GM19463 (cell line): Measurements from ENCODE around the gene OSBPL8.
A peak's percentile ranks its signal among the peaks of the same experiment; 100 is the strongest.

Experiments used
- ATAC-seq: cut with Tn5 transposase; IDR thresholded peaks from one replicate; pipeline ENCODE4 v1.9.1; 2021; ENCODE audit warnings: mild to moderate bottlenecking, moderate library complexity; ENCODE audit not compliant: unreplicated experiment

The OSBPL8 gene

DNA sequence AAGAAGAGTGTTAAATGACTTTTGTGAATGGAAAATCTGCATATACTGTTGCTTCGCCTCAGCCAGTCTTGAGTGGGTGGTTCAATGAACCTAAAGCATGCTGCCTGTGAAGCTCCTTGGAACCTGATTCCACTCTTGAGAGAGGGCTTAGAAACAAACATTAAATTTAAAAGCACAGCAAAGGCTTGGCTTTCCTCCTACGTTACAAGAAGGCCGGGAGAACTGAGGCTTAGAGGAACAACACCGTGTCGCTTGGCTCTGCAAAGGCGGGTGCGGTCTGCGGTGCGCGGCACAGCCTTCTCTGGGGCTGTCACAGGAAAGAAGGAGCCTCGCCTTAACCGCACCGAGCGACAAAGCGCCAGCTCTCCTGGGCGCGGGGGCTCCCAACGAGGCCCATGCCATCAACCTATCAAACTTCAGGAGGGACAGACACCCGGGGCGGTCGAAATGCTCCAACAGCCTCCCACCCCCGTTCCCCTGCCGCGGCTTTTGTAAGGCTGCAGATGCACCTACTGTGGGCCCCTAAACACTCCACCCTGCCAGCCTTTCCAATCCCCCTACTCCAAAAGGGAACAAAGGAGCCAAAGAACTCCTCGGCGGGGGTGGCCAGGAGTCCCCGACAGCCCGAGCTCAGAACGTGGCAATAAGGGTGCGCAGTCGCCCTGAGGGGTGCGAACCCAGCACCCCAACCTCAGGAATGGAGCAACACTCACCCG, 729 bp downstream of the OSBPL8 start:
- ATAC-seq: peak; percentile 41

DNA sequence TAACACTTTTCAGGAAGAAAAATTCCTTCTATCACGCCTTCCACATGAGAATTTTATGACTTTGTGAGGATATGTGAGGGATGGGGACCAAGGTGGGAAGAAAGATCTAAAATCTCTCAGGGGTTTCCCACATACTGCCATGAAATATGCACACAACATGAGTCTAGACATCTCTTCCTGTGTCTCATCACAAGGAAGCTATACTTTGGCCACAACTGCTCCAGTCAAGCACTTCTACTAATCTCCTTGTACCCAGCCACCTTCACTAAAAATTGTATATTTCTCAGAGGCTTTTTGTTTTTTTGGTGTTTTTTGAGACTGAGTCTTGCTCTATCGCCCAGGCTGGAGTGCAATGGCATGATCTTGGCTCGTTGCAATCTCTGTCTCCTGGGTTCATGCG, 3.2 kb downstream of the OSBPL8 start:
- no peak for ATAC-seq

DNA sequence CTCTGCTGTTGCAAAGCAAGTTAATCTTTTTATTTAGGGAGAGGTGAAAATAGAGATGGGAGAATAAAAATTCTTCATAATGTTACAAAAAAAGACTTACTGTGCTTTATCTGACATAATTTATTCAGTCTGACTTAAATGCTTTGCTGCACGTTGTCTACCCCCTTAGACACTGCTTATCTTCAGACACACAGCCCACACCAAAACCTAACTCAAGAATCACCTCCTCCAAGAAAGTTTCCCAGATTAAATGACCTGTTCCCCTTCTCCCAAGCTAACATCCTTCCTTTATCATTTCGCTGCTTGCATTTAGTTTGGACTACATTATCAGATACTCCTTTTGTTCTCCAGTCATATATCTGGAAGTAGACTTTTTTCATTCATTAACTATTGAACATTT, 3.8 kb downstream of the OSBPL8 start:
- no peak for ATAC-seq

DNA sequence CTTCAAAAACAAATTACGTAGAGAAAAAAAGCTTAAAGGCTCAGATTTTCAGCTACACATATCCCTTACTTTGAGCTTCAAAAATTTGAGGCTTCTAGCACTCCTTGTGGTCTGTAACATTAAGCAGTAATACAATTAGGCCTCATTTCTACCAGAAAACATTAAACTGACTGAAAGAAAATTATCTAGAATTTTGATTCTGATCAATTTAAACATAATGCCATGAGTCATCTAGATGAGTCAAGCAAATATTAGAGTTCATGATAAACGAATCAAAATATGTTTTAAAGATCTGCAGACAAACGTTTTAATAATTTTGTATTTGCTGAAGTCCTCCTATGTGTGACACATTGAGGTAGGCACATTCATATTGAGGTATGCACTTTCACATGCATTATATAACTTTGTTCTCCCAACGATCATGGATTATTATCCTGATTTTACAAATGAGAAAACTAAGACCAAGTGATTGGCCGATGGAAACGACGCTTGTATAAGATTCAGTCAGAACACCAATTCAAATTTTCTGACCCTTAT, 4.3 kb downstream of the OSBPL8 start:
- no peak for ATAC-seq

DNA sequence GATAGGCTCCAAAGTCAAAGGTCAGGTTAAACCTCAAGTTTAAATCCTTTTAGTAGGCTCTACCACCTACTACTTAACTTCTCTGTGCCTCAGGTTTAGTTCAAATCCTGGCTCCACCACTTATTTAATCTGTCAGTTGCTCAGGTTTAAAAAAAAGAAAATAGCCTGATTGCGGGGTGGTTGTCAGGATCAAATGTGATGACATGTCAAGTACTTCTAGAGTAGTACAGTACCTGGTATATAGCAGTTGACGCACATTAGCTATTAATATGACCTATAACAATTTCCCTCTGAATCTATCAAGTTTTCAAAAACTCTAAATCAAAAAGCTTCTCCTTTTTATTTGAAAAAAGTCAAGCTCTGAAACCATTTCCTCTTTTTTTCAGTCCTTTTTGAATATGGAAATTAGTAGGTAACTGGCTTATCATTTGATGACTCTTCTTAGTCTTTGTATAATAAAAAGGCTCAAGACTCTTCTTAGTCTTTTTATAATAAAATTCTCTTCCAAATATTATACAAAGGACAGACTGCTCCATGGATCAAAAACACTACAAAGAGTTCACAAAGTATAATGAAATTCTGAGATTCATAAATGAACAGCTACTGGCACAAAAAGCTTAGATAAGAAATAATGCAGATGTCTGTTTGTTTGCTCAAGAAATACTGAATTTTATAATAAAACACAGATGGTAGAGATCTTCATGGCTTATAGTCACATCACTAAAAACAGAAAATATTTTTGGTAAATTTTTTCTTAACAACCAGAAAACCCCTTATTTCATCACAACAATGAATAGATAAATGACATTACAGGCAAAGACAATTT, 5.0 kb downstream of the OSBPL8 start:
- no peak for ATAC-seq

DNA sequence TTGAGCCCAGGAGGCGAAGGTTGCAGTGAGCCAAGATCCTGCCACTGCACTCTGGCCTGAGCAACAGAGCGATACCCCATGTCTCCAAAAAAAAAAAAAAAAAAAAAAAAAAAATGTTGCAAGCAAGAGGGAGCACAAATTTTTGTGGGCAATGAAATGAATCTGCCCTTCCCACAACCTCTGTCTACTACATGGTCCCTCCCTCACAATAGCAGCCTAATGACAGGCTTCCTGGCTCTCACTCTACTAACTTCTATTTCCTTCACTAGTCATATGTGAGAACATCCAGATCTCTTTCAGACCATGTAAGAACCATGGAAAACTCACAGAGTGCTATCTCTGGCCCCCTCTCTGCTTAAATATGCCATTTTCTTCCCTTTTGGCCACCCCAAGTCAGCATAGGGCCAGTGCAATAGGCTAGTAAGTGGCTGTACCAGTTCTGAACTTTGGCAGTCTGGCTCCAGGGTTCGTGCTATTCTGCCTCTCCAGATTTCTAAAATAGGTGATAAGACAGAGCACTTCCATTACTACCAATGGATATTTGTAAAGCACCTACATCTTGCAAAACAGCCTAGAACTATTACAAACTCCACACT, 7.1 kb downstream of the OSBPL8 start:
- ATAC-seq: no peak

DNA sequence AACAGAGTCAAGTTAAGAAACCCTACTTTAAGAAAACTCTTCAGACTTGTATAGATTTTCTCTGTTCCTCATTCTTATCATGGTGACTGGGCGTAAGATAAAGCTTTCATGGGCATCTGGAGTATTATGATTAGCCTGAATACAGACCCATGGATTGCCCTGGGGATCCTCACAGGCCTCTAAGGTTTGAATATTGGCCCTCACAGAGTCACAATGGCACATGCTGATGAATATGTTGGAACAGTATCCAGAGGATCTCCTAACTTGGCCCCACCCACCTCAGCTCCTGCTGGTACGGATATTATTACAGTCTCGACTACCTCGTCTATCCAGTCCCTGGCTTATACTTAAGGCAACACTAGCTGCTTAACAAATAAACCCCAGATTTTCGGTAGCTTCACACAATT, 8.1 kb downstream of the OSBPL8 start:
- ATAC-seq: no peak

DNA sequence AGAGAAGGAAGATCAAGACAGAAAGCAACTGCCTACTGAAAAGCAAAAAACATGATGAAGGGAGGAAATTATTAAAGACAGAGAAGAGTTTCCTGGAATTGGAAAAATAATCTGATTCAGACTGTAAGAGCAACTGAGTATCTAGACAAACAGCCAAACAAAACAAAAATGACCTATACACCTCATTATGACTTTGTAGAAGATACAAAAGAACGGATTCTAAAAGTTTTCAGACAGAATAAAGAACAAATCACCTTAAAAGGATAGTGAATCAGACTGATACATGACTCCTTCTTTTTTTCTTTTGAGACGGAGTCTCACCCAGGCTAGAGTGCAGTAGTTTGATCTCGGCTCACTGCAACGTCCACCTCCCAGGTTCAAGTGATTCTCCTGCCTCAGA, 10.4 kb downstream of the OSBPL8 start:
- ATAC-seq: no peak

DNA sequence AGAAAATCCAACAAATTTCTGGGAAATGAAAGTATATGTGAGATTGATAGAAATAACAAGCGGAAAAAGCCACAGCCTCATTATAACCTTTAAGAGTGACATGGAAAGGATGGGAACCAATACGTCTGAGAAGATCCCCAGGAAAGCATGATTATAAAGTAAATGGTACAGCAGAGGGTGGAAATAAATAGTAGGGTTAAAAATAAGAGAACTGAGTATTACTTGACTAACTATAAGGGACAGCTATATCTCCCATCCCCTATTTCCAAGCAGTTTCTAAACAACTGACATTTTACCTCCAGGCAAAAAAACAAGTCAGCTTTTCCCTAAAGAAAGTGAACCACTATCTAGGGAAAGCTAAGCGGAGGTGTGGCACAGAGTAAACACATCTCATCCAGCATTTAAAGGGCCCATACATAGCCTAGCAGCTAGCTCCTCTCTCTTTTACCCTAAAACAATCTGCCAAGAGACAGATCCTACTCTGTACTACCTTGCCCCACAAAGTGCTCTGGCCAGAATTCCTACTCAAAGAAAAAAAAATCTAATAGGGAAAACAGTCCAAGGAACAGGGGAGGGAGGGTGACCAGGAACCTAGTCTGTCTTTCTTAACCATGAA, 11.2 kb downstream of the OSBPL8 start:
- no peak for ATAC-seq

DNA sequence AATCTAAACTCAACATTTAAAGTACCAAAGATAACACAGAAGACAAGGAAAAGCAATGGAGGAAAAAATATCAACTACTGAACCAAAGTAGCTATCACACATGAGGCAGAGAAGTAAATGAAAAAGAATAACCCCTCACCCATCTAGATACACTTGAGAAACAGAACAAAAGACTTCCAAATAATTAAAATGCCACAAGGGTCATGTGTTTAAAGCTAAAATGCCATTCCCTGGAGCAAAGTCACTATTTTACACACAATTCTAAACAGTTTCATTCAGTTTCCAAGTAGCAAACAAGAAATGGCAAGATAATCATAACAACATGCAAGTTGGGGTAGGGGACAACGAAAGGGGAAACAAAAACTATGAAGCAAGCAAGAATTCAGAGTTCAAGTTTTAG, 12.0 kb downstream of the OSBPL8 start:
- ATAC-seq: no peak

DNA sequence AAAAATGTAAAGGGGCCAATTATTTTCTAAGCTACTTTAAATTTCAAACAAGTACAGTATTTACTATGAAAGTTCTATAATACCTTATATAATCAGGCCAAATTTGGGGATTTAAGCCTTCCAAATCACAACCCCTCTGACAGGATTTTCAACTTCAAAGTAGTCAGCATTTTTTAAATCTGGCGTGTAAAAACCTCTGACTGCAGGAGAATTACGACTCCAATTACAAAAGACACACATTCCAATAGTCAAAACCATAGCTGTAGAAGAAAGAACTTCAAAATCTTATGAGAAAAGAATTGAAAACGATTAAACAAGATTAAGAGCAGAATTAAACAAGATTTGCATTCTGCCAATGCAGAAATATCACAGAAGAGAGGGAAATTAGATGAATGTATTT, 12.7 kb downstream of the OSBPL8 start:
- no peak for ATAC-seq

DNA sequence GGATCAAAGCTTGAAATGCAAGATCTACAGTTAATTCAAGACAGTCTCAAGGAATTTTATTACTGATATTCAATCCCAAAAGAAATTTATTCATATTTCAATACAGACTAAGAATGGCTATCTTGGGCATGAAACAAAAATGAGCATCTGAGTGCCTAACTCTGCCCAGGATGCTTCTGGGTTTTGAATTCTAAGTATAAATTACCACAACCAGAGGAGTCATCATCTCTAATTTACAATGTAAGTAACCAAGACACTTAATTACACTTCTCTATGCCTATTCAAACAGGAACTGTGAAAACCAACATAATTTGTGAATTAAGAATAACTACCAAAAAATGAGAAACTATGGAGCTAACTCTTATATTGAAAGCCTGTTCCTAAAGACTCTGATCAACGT, 14.1 kb downstream of the OSBPL8 start:
- no peak for ATAC-seq

DNA sequence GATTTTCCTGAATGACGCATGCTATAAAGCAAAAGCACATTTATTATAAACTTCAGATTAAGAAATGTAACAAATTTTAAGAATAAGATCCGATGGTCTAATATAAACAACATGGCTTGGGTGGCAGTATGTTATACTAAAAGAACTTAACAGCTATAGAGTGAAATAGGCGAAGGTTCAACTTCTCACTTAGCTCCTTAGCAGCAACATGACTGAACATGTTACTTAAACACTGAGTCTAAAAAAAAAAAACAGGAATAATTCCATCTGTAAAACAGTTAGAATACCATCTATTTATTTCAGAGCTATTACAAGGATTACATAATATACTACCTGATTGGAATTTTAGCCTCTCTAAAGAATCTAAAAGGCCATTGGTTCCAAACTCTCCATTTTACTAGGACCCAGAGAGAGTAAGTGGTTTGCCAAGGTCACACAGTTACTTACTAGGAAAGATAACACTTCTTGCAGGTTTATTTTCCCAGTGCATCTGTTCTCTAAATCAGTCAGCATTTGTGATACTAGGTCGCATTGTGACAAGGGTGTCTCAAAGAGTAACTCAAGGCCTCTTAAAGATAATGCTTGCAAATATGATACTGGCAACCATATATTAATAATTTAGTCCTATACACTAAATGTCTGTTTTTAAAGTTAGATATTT, 14.8 kb downstream of the OSBPL8 start:
- ATAC-seq: no peak

DNA sequence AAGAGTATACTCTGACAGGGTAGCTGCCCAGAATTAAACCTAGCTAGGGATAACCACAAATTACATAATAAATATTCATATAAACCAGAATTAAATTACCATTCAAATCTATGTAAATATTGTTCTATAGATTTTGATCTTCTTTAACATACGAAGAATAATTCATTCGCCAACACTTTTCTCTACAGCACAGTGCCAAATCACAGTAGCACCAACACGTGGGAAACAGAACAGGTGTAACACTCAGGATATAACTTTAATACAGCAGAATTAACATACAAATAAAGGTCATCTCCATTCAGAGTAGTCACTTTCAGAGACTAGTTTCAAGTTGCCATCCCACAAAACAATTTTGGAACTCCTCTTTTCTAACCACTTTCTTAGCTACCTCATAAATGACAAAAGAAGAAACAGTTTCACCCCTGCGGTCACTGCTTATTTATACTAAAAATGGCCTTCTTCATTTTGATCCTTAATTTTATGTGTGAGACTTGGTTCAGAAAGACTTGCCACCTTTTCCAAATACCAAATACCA, 15.7 kb downstream of the OSBPL8 start:
- ATAC-seq: no peak

DNA sequence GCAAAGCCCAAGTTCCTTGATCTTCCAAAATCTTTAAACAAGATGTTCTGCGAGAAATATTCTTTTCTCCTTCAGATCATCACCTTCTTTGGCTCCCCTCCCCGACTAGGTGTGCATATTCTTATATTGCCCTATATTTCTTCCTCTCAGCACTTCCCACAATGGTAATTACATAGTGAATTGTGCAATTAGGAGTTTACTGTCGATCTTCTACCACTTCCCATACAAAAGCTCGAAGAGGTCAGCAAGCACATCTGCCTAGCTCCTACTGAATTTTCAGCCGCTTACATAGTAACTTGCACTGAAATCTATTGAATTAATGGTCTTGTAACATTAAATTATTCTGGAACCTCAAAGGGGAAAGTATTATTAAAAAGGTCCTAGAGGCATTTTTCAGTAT, 16.7 kb downstream of the OSBPL8 start:
- ATAC-seq: no peak

DNA sequence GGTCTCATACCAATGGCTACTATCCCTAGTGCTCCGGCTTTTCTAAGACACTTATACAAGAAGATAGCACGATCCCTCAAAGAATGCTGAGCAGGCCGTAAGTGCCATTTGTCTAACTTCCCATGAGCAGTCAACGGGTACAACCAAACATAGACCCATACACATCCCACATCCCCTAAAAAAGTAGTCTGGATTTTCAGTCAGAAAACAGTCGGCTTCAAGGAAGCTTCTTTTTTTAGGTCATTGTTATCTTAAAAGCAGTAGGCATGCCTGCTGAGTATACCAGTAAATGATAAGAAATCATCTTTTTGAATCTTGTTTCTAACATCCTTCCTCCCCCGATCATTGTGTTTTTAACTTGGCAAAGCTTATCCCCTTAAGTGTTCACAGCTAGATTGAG, 19.8 kb downstream of the OSBPL8 start:
- no peak for ATAC-seq

DNA sequence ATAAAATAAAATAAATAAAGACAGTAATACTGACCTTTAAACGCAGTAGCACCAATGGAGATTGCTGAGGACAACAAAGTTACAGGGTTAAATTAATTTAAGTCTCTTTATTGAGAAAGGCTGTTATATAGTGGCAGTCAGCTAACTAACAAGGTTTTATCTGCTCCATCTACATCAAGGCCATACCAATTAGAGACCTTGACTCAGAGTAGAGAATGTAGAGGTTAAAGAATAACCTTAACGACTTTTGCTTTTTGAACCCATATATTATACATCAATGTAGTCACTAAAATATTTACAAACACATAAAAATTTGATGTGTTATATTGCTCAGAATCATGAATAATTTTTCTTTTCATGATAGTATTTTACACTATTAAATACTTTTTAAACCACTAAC, 21.6 kb downstream of the OSBPL8 start:
- ATAC-seq: no peak

DNA sequence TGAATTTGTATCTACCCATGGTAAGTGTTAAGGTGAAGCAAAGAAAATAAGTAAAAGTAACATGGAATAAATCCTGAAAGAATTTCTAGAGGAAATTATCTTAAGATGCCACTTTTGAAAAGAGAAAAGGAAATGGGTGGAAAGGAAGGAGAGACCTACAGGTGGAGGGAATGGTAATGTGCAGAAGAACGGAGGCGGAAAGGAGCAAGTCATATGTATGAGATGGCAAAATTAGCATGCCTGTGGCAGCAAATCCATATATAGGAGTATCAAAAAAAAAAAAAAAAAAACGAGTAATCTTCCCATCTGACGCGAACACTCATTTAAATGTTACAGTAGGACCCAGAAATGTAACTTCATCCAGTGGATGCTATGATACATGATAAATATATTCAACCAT, 23.0 kb downstream of the OSBPL8 start:
- no peak for ATAC-seq

DNA sequence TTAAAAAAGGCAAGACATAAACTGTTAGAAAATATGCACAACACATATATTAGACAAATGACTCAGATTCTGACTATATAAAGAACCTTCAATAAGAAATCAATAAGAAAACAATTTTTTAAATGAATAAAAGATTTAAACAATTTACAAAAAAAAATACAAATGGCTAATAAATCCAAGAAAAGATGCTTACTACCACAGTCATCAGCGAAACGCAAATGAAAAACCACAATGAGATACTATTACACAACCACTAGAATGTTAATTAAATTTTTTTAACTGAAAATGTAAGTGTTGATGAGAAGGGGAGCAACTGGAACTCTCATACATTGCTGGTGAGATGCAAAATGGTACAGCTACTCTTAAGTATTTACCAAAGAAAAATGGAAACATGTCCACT, 24.4 kb downstream of the OSBPL8 start:
- ATAC-seq: no peak

DNA sequence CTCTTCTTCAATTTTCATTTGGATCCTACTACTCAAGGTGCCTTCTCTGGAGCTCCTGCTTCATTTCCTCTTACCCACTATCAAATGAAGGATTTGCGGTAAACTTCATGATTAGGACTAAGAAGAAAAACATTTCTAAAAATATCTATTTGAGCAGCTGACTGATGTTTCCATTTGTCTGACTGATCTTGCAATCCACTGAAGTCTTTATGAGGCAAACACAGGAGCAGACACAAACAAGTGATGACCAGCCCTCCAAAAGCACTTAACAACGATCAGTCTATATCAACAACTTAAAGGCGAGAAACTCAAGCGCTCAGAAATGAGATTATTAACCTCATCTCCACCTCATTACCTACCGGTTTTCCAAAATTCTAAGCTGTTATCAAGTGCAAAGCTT, 26.2 kb downstream of the OSBPL8 start:
- no peak for ATAC-seq

DNA sequence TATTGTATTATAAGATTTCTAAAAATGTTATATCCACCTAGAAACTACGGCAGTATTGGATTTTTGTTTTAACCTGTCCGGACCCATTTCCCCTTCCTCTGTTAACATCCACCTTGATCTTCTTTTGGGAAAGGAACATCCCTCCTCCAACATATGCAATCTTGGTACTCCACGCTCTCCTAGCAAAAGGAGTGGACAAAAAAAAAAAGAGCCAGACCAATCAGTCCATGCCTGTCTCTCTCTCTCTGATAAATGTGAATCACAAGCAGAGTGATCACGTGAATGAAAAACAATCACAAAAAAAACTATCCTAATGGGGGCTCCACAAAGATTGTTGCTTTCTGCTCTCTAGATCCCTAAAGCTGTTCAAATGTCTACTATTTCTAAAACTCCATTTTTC, 27.1 kb downstream of the OSBPL8 start:
- no peak for ATAC-seq
